Activated T-helper 17 cell treated with anti-CD3 and anti-CD28 coated beads, Interleukin-2, amount 50 U/mL, for 72 hours (primary cell): ENCODE data around the gene WIPF3. TPM values are rescaled to one million over a fixed set of nuclear protein-coding genes. Genes with fewer than 3 reads are reported as not detected.
"Not testable (repeated sequence)": the region's sequence is repeated elsewhere in the genome, so short reads cannot be mapped to it uniquely, and the experiment has no call there.

Experiments
- ATAC-seq: fragments of 150-1000 bp; cut with Tn5 transposase; replicated peaks from 2 replicates; pipeline ENCODE4 v1.10.0; 2021; ENCODE audit warnings: mild to moderate bottlenecking, moderate library complexity
- H3K27ac Mint-ChIP-seq: one replicate; pipeline ENCODE4 v1.8.0; 2022; ENCODE audit warnings: mixed read lengths
- H3K27me3 Mint-ChIP-seq: one replicate; pipeline ENCODE4 v1.8.0; 2022; ENCODE audit warnings: mixed read lengths
- H3K36me3 Mint-ChIP-seq: one replicate; pipeline ENCODE4 v1.8.0; 2022; ENCODE audit warnings: low read depth, mild to moderate bottlenecking, mixed read lengths
- H3K4me1 Mint-ChIP-seq: one replicate; pipeline ENCODE4 v1.8.0; 2022; ENCODE audit warnings: mixed read lengths
- H3K4me3 Mint-ChIP-seq: one replicate; pipeline ENCODE4 v1.8.0; 2022; ENCODE audit warnings: mild to moderate bottlenecking, mixed read lengths
- H3K9me3 Mint-ChIP-seq: one replicate; pipeline ENCODE4 v1.8.0; 2022; ENCODE audit warnings: mixed read lengths
- total RNA-seq, 2 donors: library from RNA; stranded (reverse); gene quantifications; one replicate each; pipeline ENCODE4 v1.2.3, GENCODE V29; 2022

The WIPF3 gene
- total RNA-seq, 2 donors from 2014 or later, result not detected

DNA sequence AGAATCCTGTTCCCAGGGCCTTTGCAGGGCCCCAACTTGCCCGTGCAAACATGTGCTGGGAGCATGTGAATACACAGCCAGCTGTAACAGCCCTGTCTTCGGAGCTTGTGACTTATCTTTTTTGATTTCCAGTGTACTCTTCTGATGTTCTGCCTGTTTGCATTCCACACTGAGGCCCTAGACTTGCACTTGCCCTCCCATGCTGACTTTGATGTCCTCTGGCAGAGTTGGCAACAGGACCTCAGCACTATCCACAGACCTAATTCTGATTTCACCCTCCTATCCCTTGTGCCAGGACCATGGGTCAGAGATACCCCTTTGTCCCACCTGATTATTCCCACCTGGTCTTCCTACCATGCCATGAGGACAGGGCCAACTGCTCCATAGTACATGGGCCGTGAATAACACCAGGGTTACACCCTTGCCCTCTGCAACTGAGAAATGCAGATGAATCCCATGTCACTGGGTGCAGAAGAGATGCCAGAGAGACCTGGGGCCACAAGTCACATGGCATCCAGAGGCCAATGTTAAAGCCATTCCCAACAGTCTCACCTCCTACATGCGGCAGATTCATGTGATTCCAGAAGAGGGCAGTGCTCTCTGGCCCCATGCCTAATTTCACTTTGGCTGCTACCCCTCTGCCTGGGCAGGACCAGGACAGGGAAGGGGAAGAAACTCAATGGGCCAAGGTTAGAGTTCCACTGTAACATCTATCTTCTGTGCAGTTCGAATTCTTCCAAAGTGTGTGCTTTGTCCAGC is 140.3 kb downstream of the WIPF3 start:
- Mint-ChIP-seq H3K36me3 (no peaks in the 10 kb centered on the region), H3K27me3 (peaks cover 9% of the 10 kb centered on the region), H3K4me1 (no peaks in the 10 kb centered on the region), H3K27ac (no peak overlapping the region), H3K4me3 (no peak overlapping the region), H3K9me3 (no peaks in the 10 kb centered on the region)
- ATAC-seq, result no peak

DNA sequence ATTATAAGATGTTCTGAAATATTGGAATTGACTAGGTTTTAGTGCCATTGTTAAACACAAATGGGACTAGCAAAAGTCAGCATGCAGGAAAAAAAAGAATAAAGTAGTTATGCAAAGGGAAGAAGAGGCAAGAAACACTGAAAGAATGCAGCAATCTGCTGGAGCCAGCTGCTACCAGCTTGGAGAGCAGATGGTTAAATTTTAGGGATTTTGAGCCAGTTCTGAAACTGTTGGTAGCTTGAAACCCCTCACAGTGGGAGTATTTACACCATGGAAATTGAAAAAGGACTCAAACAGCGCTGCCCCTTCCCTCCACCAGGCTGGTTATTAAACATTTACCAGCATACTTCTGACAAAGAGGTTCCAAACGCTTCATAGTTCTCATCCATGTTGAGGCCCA is 142.3 kb downstream of the WIPF3 start:
- Mint-ChIP-seq H3K36me3 (no peaks in the 10 kb centered on the region), H3K27me3 (peaks cover 9% of the 10 kb centered on the region), H3K9me3 (no peaks in the 10 kb centered on the region), H3K4me1 (no peaks in the 10 kb centered on the region), H3K27ac (no peak overlapping the region), H3K4me3 (no peak overlapping the region)
- no peak for ATAC-seq

DNA sequence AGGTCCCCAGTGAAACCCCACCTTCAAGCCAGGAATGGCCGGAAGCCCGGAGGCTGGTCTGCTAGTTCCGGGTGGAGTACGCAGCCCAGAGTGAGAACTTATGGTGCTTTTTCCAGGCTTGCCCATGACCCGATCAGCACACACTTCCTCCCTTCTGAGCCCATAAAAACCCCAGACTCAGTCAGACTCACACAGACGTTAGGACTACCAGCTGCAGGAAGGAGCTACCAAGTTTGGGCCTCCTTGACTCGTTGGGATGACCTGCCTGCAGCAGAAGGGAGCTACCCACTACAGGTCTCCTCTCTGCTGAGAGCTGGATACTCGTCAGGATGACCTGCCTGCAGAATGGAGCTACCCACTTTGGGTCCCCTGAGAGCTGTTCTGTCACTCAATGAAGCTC is 144.2 kb downstream of the WIPF3 start:
- H3K27ac Mint-ChIP-seq, result no peak overlapping the region
- H3K4me1 Mint-ChIP-seq, result no peaks in the 10 kb centered on the region
- no peak overlapping the region for H3K4me3 Mint-ChIP-seq
- H3K27me3 Mint-ChIP-seq, result peaks cover 13% of the 10 kb centered on the region
- no peaks in the 10 kb centered on the region for H3K9me3 Mint-ChIP-seq
- no peaks in the 10 kb centered on the region for H3K36me3 Mint-ChIP-seq
- ATAC-seq, result no peak

DNA sequence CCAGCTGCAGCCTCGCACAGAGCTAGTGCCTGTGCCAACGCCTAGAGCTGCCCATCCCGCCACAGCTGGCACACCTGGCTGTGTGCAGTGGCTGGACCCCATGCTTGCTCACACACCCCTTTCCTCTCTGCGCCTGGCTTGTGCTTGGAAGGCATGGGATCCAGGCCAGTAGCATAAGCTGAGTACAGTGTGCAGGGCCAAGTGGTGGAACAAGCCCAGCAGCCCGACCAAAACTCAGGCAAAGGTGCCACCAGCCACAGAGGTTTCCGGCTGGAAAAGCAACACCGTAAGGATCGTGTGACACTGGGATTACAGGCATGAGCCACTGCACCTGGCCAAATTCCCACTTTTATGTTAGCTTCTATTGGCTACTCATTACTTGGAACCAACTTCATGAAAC is 144.9 kb downstream of the WIPF3 start:
- Mint-ChIP-seq H3K27me3 (peaks cover 13% of the 10 kb centered on the region), H3K9me3 (no peaks in the 10 kb centered on the region), H3K4me1 (no peaks in the 10 kb centered on the region), H3K36me3 (no peaks in the 10 kb centered on the region), H3K4me3 (no peak overlapping the region), H3K27ac (no peak overlapping the region)
- no peak for ATAC-seq

DNA sequence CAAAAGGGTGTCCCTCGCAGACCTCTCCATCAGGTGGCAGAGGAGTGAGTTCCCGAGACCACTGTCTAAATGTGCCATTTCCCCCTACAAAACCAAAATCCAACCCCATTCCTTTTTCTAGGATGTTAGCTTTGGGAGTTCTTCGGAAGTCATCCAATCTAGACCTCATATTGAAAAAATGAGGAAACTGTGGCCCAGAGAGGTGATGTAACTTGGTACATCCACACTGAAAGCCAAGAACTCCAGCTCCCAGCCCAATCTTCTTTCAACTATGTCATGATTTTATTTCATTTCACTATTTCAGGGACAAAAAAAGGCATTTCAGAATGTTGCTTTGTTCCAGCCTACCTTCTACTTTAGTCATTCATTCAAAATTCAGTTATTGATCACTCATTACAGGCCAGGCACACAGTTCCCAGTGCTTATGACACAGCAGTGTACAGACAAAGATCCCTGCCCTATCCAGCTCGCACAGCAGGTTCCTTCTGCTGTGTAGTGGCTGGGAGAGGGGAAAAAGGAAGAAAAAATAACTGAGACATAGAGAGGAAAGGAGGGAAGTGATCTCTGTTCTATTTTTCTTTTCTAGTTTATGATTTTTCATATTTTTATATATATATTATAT is 147.5 kb downstream of the WIPF3 start:
- no peaks in the 10 kb centered on the region for H3K36me3 Mint-ChIP-seq
- no peak for ATAC-seq
- peak overlapping the region; percentile 33 for H3K27ac Mint-ChIP-seq
- H3K4me3 Mint-ChIP-seq, result no peak overlapping the region
- no peaks in the 10 kb centered on the region for H3K4me1 Mint-ChIP-seq
- H3K27me3 Mint-ChIP-seq, result peaks cover 11% of the 10 kb centered on the region
- no peaks in the 10 kb centered on the region for H3K9me3 Mint-ChIP-seq

DNA sequence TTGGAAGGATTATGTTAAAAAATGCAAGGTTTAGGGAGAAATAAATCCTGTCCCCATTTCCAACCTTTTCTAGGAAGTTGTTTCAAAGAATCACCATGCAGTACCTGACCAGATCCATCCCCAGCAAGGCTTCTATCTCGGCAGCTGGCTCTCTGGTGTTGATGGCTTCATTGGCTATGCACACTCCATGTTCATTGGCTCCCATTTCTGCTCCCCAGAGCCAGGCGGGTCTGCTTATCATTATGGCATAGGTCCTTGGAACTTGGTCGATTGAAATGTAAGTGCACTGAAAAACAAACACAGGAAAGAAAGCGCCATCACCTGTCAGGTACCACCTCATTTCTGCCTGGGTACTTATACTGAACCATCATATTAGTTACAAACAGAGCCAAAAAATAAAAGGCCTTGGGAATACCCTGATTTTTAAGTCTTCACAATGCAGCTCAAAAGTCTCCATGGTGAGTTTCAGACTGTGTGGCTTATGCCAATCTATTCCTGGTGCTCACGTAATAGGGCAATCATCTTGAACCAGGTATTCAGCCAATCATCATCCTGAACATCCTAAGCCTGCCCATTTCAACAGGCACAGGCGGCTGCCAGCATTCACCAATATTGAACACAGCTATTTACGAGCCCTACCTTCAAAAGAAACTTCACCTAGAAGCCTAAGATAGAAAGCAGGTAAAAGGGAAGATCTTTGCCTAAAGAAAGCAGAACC is 148.9 kb downstream of the WIPF3 start:
- no peak for ATAC-seq
- Mint-ChIP-seq H3K27ac (no peak overlapping the region), H3K36me3 (no peaks in the 10 kb centered on the region), H3K4me1 (no peaks in the 10 kb centered on the region), H3K9me3 (no peaks in the 10 kb centered on the region), H3K27me3 (peaks cover 19% of the 10 kb centered on the region), H3K4me3 (no peak overlapping the region)

DNA sequence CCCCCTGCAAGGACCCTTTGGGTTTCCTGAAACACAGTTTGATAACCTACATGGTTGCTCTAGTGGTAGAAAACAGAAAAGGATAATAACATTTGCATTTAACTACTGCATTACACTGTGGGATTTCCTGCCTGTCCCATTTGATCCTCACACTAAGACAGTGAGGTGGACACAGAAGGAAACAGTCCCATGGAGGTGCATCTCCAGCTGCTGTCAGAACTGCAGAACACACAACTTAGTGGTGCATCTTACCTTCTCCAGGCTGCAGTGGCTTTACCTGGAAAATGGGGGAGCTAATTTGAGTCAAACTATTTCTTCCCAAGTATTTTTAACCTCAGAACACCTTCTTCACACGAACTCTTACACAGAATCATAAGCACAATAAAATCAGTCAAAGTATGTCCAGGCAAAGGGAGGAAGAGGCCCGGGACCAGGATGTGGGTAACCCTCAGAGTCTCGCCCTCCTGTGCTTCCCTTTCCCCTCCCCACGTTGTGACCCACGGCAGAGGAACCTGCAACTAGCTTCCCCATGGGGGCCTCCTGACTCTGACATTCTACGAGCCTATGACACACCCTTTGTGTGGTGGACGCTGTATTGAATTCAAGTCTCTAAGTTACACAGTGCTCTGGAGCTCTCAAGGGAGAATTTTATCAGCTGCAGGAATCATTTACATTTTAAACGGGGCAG is 149.6 kb downstream of the WIPF3 start:
- Mint-ChIP-seq H3K27me3 (peaks cover 19% of the 10 kb centered on the region), H3K36me3 (no peaks in the 10 kb centered on the region), H3K4me1 (no peaks in the 10 kb centered on the region), H3K4me3 (no peak overlapping the region), H3K9me3 (no peaks in the 10 kb centered on the region), H3K27ac (peak overlapping the region; percentile 3)
- ATAC-seq, result peak; percentile 61

DNA sequence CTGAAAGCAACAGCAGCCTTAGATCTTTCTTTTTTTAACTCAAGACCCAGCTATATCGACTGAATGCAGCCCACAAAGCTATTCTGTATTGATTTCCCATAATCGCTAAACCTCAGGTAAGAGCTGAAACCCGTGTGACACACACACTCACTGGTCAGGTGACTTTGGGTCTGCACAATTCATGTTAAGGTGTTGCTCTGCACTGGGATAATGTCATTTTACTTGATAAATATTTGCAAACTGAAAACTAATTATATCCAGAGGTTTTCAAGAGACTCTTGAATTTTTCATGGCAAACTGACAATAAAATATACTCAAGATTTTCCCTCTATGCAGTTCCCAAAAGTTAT is 150.2 kb downstream of the WIPF3 start:
- no peaks in the 10 kb centered on the region for H3K9me3 Mint-ChIP-seq
- H3K27me3 Mint-ChIP-seq, result peaks cover 17% of the 10 kb centered on the region
- ATAC-seq, result peak; percentile 31
- no peak overlapping the region for H3K4me3 Mint-ChIP-seq
- peak overlapping the region; percentile 3 for H3K27ac Mint-ChIP-seq
- no peaks in the 10 kb centered on the region for H3K36me3 Mint-ChIP-seq
- no peaks in the 10 kb centered on the region for H3K4me1 Mint-ChIP-seq

DNA sequence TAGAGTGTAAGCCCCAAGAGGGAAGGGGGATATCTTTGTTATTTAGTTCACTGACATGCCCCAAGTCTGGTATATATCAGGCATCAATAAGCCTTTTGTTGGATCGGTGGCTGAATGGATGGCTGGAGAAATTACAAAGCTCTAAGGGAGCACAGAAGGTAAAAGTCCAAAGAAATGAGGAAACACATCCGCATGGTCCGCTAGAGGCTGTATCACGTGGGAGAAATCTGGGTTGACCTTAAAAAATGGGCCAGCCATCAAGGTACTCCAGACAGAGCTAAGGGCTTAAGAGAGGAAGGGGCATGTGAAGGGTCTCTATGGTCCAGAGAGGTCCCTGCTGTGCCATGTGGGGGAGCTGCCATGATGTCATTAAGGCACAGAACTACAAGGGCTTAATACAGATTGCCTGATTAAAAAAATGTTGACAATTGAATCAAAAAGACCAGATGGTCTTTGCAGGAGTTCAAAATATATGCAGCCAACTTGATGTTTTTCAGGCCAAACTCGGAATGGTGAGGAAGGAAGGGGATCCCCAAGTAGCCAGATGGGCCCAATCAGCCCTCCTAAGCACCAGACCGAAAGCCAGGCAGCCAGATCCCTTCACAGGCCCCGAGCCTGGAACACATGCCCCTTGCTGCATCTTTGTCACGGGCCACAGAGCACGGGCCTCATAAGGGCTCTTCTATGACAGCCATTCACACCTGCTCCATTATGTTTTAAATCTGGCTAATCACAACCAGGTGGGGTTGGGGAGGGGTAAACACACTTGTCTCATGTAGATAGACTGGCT is 151.4 kb downstream of the WIPF3 start:
- no peak overlapping the region for H3K4me3 Mint-ChIP-seq
- ATAC-seq, result no peak
- peaks cover 20% of the 10 kb centered on the region for H3K27me3 Mint-ChIP-seq
- no peaks in the 10 kb centered on the region for H3K36me3 Mint-ChIP-seq
- no peaks in the 10 kb centered on the region for H3K9me3 Mint-ChIP-seq
- H3K4me1 Mint-ChIP-seq, result no peaks in the 10 kb centered on the region
- no peak overlapping the region for H3K27ac Mint-ChIP-seq

DNA sequence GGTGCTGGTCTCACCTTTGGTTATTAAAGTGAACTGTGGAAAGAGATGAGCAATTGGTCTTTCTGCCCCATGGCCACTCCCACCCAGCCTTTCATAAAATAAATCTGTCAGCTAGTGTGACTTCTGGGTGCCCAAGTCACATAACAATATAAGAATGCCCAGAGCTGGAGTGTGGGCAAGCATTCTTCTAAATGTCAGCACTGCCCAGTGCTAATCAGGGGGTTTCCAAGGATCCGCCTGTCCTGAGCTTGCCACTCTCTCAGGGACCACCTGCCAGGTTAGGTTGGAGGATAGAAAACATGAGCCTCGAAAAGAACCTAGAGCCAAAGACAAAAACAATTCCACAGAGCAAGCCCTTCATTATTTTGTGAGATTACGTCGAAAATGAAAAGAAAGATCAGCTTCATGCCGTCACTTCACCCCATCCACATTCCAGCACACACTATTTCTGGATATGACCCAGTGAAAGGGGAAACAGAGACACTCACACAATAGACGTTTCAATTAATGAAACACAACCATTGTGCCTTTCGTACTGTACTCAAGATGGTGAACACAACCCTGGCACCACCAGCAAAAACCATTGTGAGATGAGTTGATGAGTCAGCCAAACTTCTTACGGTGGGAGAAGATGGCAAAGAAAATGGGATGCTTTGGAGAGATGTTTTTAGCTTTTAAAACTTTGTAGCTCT is 152.5 kb downstream of the WIPF3 start:
- ATAC-seq, result no peak
- Mint-ChIP-seq H3K27me3 (peaks cover 19% of the 10 kb centered on the region), H3K9me3 (no peaks in the 10 kb centered on the region), H3K27ac (no peak overlapping the region), H3K4me3 (no peak overlapping the region), H3K4me1 (no peaks in the 10 kb centered on the region), H3K36me3 (no peaks in the 10 kb centered on the region)

DNA sequence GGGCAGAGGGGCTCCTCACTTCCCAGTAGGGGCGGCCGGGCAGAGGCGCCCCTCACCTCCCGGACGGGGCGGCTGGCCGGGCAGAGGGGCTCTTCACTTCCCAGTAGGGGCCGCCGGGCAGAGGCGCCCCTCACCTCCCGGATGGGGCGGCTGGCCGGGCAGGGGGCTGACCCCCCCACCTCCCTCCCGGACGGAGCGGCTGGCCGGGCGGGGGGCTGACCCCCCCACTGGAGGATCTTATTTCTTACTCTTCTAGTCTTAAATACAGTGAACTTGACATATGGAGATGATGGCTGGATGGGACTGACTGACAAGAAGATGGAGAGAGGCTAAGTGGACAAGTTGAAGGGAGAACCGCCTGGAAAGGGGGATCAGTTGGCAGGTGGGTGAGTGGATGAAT is 155.3 kb downstream of the WIPF3 start:
- not testable (repeated sequence) for H3K9me3 Mint-ChIP-seq, H3K4me1 Mint-ChIP-seq, H3K27ac Mint-ChIP-seq, H3K36me3 Mint-ChIP-seq, ATAC-seq, H3K4me3 Mint-ChIP-seq
- H3K27me3 Mint-ChIP-seq, result peaks cover 28% of the 10 kb centered on the region

DNA sequence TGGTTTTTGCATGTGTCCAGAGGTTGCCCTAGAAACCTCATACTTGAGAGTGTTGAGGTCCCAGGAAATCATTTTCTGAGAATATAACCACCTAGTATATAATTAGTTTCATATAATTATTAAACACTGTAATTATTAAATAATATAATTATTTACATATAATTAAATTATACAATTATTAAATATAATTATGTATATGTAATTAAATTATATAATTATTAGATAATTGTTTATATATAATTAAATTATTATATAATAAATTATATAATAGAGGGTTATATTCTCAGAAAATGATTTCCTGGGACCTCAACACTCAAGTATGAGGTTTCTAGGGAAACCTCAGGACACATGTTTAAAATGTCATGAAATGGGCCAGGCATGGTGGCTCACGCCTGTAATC is 155.7 kb downstream of the WIPF3 start:
- no peaks in the 10 kb centered on the region for H3K4me1 Mint-ChIP-seq
- H3K27ac Mint-ChIP-seq, result no peak overlapping the region
- ATAC-seq, result no peak
- no peak overlapping the region for H3K4me3 Mint-ChIP-seq
- H3K27me3 Mint-ChIP-seq, result peaks cover 28% of the 10 kb centered on the region
- H3K9me3 Mint-ChIP-seq, result no peaks in the 10 kb centered on the region
- H3K36me3 Mint-ChIP-seq, result no peaks in the 10 kb centered on the region

DNA sequence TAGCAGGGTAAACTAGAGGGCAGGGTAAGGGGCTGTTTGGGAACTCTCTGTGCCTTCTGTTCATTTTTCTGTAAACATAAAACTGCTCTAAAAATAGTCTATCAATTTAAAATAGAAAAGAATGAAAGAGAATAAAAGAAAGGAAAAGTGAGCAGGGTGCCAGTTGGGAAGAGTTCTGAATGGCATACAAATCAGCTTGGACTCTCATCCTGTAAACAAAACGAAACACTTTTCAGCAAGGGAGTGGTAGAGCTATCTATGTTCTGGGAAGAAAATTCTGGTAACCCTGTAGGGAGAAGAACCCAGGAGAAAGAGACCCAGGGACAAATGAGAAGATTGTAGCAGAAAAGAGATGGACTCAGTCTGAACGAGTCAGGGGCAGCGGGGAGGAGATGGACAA is 158.7 kb downstream of the WIPF3 start:
- Mint-ChIP-seq H3K4me1 (no peaks in the 10 kb centered on the region), H3K27ac (no peak overlapping the region), H3K27me3 (peaks cover 23% of the 10 kb centered on the region), H3K36me3 (no peaks in the 10 kb centered on the region), H3K4me3 (no peak overlapping the region), H3K9me3 (no peaks in the 10 kb centered on the region)
- ATAC-seq, result no peak
